ENCODE data around the gene PARVA.

The PARVA gene

DNA sequence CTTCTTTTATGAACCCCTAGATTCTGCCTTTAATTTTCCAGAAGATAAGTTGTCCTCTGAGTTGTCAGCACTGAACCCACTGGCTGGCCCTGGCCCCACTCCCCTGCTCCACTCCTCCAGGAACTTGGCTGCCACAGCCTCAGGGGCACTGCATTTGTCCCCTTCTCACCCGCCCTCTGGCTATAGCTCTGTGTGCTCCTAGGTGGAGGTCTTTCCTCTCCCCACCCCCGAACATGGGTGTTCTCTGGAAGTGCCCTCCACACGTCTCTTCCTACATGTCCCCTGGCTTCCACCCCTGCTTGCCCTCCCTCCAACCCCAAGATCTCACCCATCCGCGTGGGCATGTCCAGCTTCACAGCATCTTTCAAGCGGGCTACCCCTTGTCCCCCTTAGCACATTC is 159.2 kb downstream of the PARVA start:
- FAIRE-seq = no peak

DNA sequence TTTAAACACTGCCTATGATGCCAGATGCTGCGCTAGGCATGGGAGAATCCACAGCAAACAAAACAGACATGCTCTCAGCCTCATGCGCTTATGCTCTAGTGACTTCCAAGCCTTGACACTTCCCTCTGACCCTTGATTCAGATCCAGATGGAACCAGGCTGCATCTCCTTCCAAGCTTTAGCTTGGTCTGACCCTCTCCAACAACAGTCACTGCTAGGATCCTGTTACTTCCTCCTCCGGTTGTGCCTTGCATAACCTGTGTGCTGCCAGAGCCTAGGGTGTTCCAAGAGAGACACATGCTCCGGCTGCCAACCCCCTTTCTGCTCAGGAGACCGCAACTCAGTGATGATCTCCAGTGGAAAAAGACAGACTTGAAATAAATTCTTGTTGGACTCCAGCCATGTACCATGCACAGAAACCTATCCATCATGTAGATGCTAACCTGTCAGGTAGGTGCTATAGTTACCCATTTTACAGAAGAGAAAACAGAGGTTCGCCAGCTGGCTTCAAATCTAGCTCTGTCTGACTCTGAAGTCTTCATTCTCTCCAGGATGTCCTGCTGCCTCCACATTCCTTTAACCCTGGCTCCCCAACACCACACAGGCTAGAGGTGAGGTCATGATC is 160.5 kb downstream of the PARVA start:
- FAIRE-seq = peak; percentile 85

DNA sequence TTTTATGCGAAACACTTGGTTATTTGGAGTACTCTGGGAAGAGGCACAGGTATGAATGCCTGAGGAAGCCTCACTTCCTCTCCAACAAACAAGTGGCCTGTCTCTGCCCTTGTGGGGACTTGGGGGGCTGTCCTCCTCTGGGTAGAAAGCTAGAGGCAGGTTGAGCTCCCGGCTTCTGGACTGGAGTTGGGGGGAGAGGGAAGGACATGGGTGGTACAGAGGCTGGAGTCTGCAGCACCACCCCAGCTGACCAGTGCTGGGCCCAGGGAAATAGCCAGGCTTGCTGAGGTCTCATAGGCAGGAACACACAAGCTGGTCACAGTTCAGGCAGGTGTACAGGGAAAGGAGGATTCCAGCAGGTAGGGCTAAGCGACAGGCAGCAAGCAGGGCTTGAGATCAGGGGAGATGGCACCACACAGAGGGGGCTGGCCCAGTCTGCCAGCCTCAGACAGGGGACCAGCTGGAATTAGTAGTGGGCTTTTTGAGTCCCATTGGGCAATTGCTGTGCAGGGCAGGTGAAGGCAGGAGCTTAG is 161.6 kb downstream of the PARVA start:
- no peak for FAIRE-seq

DNA sequence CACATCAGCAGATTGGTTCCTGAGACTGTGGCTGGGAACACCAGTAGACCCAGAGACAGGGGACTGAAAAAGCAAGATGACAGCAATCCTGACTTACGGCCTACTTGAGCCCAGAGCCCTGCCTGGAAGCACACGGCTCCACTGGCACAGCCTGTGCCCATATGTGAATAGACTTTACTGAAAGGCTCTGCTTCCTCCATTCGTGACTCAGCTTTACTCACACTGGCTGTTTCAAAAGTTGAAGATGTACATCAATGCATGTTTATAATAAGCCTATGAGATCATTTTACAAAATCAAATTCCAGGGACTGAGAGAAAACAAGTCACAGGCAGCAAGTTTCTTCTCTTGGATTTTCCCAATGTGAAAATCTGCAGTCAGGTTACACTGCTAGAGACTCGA is 162.2 kb downstream of the PARVA start:
- FAIRE-seq = no peak

DNA sequence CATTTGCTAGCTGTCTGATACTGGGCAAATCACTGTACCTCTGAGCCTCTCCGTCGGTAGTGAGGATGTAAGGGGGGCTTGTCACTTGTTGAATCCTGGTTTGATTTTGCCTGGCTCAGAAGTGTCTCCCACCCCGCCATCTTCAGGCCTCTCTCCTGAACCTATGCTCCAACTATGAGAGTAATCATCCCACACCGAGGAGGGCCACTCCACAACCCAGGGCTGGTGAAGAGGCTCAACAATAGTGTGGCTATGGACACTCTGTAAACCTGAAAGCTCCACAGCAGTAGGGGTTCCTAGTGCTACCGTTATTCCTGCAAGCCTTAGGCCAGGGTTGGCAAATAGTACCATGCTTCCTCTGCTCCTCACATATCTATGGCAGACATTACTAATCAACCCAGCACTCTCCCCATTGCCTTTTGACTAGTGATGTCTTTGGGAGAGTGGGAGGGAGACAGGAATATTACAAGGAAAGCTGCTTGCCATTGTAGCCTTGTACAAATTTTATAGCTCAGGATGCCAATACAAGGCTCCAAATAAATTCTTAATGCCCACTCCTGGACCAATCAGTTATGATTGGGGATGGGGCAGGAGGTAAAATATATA is 162.8 kb downstream of the PARVA start:
- no peak for FAIRE-seq

DNA sequence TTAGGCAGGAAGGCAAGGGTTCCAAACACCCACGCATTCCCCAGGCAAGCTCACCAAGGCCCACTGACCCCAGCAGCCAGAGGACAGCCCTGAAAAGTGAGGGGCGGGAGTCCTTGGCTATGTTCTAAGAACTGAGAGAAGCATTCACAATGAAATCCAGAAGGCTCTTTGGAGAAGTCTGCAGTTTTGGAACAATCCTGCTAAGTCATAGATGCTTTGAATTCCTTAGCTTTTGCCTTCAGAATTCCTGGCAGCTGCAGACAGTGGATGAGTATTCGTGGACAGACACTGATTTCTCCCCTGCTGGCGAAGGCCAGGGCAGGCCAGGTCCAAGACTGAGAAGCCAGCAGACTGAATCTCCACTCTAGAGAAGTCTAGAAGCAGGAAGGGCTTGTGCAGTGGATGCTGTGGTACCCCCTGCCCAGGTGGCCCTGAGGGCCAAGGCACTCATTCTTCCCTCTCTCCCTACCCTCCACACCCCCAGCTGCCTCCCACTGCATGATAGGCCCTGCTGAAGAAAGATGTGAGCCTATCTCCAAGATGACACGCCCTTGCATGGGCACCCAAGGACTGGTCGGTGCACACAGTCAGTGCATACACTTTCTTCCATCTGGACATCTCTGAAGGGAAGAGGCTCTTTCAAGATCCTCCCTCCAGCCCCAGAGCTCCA is 163.7 kb downstream of the PARVA start:
- FAIRE-seq = no peak

DNA sequence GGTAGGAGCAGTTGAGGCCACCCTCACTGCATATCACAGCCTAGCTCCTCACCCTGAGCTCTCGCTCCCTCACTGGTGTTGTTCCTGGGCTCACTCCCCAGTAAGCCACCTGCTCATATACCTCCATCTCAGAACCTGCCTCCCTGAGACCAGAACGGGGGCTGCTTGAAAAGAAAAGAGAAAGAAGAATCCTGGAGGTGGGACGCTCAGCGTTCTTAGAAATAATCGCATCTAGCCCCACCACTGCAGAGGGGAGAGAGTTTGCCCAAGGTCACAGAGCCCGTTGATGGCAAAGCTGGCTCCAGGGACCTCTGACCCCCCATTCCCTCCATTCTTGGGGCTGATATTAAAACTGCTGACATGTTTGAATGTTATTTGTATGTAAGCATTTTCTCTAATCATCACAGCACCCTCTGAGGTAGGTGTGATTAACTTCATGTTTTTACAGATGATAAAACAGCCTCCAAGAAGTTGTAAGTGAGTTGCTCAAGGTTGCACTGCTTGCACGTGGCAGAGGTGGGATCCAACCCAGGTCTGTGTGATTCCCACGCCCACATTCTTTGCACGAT is 164.3 kb downstream of the PARVA start:
- FAIRE-seq = no peak

DNA sequence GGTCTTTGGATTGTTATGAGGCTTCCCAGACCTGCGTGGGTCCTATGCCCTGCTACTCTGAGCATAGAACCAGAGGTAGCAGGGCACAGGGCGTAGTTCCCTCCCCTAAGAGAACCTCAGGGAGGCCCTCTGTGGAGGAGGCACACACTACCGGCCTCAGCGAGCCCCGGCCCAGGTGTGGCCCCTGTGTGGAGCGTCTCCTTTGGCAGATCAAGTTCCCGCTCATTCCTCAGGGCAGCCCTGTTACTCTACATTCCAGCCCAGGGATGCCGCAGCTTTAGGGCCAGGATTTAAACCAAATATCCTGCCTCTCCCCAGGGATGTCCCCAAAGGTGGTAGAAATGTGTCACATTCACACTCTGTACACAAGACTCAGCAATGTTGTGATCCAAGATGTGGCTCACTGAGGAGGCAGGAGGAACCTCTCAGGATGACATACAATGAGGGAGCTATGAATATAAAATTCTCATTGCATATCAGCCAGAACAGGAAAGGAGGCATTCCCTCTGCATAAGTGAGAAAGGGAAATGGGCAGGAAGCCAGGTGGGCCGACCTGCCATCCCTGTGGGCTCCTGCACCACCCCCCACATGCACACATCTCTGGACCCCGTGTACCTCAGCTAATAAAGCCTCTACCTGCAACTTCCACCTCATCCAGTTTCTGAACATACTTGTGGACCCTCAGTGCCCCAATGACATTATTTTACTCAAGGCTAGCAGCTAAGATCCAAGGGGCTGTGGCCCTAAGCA is 165.0 kb downstream of the PARVA start:
- FAIRE-seq = no peak

DNA sequence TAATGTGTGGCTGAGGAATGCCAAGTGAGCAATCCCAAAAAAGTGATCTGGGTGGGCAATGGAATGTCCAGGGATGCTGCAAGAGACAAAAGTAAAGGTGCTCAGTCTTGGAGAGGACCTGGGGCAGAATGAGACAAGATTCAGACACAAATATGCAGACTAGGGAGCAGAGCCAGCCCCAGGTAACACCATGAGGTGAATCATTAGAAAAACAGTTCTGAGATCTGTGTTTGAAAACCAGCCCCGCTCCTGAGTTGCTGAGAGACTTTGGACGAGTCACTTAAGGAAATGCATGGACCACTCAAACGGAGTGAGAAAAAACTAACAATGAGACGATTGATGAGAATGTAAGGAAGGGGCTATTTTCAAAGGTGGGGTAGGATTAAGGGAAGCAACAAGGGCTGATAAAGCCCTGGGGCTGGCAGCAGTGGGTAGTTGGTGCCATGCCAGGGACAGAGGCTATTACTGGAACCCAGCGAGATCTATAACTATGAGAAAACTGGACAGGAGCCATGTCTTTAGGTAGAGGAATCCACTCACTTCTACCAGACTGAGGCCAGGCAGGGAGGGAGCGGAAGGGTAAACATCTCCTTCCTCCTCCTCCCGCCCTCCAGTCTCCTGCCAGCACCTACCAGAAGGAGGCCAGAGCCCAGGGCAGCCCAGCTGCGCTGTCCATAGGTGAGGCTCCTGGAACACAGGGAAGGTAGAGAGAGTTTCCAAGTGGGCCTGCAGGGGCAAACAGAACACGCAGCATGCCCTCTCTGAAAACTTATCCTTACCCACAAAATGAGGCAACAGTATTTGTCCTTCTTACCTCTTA is 166.4 kb downstream of the PARVA start:
- FAIRE-seq = no peak

DNA sequence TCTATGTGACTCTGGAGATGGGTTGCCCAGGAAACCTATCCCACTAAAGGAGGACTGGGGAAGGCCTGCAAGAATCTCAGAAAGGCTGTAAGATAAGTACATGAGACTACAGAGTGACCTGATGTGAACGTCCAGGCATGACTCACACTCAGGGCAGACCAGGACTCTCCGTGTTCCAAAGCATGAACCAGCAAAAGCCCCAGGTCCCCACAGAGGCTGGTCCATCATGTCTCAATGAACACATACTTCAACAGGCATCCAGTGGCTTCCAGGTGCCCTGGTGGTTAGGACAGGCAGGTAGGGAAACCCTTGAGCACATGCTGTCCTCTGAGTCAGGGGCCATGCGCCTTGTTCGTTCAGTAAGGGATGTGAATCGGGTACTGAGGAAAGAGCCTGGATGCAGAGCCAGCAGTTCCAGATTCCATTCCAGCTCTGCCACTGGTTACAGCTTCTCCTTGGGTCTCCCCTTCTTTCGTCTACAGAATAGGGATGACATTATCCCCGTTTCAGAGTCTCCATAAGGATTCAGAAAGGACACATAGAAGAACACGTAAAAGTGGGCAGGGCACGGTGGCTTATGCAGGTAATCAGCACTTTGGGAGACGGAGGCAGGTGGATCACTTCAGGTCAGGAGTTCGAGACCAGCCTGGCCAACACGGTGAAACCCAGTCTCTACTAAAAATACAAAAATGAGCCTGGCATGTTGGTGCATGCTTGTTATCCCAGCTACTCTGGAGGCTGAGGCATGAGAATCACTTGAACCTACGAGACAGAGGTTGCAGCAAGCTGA is 167.8 kb downstream of the PARVA start:
- no peak for FAIRE-seq

DNA sequence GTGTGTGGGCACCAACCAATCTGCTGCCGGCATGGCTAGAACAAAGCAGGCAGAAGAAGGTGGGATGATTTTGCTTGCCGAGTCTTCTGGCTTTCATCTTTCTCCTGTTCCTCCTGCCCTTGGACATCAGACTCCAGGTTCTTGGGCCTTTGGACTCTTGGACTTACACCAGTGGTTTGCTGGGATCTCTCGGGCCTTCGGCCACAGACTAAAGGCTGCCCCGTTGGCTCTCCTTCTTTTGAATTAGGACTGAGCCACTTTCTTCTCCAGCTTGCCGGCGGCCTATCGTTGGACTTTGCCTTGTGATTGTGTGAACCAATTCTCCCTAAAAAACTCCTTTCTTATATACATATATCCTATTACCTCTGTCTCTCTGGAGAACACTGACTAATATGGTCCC is 168.8 kb downstream of the PARVA start:
- no peak for FAIRE-seq

DNA sequence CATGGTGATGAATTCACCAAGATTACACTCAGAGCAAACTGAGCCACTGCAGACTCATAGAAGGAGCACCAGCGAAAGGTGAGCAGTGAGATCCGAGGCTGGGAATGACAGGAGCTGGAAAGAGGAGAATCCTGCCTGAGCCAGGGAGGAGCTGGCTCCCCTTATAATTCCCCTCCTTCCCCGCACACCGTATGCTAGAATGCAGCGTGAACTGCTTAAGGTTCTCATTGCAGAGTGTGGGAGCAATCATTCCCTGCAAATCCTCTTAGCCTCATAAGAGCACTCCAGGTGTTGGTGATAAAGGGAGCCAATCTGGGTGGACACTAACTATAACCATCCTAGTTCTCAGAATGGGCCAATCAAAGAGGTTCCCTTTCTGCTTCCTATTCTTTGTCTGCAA is 169.3 kb downstream of the PARVA start:
- FAIRE-seq = no peak

DNA sequence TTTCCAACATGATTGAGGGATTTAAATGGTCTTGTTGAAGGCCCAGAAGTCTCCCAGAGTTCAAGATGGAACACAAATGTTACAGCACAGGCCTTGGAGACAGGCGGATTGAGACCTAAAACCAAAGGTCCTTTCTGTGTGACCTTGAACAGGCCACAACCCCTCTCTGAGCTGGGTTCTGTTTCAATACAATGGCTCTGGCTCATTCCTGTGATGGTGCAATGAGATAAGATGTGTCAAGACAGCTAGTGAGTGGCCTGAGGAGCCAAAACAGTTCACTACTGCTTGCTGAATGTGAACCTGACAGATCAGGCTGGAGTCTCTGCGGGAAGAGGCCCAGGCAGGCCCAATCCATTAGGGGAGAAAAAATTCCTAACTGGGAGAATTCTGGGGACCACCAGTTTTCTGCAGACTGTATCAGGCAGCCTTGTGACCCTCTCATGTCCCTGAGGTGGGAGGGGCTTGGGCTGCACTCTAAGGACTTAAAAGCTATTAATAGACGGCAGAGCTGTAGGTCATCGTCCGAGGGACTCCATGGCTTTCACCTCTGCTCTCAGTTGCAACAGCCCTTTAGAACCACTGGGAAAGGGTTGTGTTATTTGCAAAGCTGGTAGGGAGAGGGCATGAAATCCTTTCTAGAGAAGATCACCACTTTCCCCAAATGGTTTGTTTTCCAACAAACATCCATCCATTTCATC is 170.7 kb downstream of the PARVA start:
- no peak for FAIRE-seq

DNA sequence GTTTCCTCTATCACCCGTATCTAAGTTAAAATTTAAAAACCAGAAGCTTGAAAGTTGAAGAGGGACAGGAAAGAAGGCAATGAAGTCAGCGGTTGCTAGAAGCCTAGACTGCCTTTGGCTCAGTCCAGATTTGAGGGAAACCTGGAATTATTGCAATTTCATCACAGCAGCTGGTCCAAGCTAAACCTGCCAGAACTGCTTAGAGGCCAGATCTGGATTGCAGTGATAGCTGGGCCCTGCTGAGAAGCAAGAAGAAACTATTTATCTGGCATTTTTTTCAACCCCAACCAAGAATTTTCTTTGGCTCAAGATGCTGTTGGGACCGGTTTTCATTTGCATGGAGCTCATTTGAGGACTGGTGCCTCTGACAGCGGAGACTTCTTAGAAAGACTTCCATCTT is 175.3 kb downstream of the PARVA start:
- no peak for FAIRE-seq

DNA sequence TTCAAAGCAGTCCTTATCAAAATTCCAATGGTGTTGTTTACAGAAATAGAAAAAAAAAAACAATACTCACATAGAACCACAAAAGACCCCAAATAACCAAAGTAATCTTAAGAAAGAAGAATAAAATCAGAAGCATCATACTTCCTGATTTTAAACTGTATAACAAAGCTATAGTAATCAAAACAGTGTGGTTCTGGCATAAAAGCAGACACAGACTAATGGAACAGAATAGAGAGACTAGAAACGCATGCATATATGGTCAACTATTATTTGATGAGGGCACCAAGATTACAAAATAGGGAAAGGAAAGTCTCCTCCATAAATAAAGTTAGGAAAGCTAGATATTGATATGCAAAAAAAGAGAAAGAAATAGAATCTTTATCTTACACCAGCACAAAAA is 176.8 kb downstream of the PARVA start:
- FAIRE-seq = no peak

DNA sequence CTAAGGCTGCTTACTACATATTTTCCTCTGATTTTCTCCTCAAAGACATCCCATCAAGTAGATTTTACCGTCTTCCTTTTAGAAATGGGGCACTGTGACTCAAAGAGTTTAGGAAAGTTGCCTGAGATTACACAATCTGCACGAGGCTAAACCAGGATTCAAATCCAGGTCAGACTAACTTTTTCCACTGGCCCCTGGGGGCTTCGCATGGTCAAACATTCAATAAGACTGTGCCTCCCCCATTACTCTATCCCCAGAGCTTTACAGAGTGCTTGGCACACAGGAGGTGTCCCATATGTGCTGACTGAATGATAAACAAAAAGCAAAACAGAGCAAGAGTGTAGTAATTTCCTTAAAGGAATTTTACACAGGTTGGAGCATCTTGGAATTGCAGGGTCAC is 178.8 kb downstream of the PARVA start:
- FAIRE-seq = no peak

DNA sequence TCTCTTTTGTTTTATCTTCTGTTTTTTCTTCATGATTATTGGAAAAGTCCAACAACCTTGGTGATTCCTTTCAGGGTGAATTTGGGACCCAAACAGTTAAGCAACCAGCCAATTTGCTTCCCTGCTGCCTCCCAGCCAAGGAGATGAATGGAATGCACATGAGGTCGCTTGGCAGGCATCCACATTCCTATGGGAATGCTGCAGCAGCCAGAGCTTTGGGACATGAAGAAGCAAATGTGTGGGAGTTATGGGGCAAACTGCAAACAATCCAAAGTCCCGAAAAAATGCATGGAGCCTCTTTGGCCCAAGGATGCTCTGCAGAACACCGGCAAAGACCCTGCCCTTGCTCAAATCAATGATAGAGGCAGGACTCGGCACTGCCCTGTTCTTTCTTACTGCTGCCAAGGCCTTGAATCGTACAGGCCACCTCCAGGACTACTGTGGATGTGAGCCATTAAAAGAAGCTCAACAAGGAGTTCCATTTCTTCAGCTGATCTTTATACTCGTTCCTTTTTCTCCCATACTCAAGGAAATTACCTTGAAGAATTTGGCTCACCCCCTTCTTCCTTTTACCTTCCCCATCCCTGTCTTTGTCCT is 179.5 kb downstream of the PARVA start:
- FAIRE-seq = no peak

DNA sequence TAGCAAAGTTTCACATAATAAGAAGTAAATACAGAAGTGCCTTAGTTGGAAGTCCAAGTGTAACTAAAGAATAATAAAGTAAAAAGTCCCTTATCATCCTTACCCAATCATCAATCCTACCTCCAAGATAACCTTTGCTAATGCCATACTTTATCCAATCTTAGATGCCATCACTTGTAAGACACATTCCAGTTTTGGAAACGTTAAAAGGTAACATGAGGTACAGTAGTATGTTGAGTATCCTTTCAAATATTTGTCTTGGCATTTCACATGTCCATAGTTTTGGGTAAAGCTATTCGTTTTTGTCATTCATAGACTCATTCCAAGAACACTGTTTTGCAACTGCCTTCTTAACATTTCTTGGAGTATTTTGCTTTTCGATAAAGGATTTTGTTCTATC is 181.6 kb downstream of the PARVA start:
- no peak for FAIRE-seq

DNA sequence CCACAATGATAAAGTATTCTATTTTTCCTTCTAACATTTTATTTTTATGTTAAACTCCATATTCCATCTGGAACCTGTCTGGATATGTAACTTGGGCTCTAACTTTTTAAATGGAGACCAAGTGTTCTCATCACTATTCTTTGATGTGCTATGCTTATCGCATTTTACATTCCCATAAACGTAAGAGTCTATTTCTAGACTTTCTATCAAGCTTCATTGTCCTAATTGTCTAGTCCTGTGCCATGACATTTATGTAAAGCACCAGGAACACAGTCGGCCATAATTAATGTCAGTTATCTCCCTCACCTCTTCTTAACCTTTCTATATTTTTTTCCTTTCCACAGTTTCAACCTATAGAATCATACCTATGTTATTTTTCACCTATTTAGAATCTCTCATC is 183.0 kb downstream of the PARVA start:
- FAIRE-seq = no peak

DNA sequence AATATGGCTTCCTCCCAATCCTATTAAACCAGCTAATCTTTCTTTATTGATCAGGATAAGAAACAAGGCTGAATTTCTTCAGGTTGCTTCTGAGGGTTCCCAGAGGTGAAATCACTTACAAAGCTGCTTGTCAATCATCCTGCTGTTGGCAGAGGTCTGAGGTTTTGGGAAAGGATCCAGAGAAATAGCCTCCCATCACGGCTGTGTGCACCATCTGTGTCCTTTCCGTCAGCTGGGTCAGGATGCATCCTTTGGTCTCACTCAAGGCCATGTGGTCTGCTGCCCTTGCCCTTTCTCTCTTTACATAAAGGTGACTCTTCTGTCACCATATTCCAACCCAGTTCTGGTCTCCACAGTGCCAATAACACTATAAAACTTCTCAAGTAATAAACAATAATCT is 183.5 kb downstream of the PARVA start:
- FAIRE-seq = no peak

DNA sequence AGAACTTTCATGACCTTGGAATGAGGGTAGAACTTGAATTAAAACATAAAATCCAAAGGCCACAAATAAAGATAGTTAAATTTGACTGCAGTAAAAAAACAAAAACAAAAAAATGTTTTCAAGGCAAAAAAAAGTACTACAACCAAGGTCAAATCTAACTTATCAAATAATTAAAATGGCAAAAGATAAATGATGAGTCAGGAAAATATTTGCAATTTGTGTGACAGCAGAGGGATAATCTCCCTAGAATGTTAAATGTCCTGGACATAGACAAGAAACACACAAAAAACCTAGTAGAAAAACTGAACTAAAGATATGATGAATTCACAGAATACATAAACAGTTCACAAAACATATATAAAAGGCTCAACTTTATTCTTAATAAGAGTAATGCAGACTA is 186.6 kb downstream of the PARVA start:
- no peak for FAIRE-seq

Measured in islet of Langerhans (tissue), 1 donor.